Effector memory CD4-positive, alpha-beta T cell (primary cell): ENCODE measurements around the gene SKAP1.

Source experiments
- DNase-seq, 3 donors: peaks; one replicate each; pipeline ENCODE4 v3.0.0-alpha.2; 2020
- H3K27ac ChIP-seq: 2 replicates; pipeline ENCODE4 v1.7.0; 2013; ENCODE audit warnings: mild to moderate bottlenecking, low read length, moderate library complexity; ENCODE audit not compliant: insufficient read depth, poor library complexity, severe bottlenecking
- H3K27me3 ChIP-seq: replicated peaks from 2 replicates; pipeline ENCODE4 v1.7.0; 2013; ENCODE audit warnings: mild to moderate bottlenecking, low read length; ENCODE audit not compliant: insufficient read depth, control insufficient read depth, poor library complexity, severe bottlenecking
- H3K36me3 ChIP-seq: 2 replicates; pipeline ENCODE4 v1.7.0; 2013; ENCODE audit warnings: mild to moderate bottlenecking, low read length, moderate library complexity; ENCODE audit not compliant: control insufficient read depth, insufficient read depth
- H3K4me1 ChIP-seq: 2 replicates; pipeline ENCODE4 v1.7.0; 2013; ENCODE audit warnings: low read length, mild to moderate bottlenecking; ENCODE audit not compliant: control insufficient read depth, insufficient read depth, poor library complexity, severe bottlenecking
- H3K4me3 ChIP-seq: 2 replicates; pipeline ENCODE4 v1.7.0; 2013; ENCODE audit warnings: low read length, low read depth, mild to moderate bottlenecking; ENCODE audit not compliant: insufficient read depth, poor library complexity, severe bottlenecking
- H3K9me3 ChIP-seq: 2 replicates; pipeline ENCODE4 v1.7.0; 2013; ENCODE audit warnings: mild to moderate bottlenecking, low read length, moderate library complexity; ENCODE audit not compliant: control insufficient read depth

SKAP1 gene

DNA sequence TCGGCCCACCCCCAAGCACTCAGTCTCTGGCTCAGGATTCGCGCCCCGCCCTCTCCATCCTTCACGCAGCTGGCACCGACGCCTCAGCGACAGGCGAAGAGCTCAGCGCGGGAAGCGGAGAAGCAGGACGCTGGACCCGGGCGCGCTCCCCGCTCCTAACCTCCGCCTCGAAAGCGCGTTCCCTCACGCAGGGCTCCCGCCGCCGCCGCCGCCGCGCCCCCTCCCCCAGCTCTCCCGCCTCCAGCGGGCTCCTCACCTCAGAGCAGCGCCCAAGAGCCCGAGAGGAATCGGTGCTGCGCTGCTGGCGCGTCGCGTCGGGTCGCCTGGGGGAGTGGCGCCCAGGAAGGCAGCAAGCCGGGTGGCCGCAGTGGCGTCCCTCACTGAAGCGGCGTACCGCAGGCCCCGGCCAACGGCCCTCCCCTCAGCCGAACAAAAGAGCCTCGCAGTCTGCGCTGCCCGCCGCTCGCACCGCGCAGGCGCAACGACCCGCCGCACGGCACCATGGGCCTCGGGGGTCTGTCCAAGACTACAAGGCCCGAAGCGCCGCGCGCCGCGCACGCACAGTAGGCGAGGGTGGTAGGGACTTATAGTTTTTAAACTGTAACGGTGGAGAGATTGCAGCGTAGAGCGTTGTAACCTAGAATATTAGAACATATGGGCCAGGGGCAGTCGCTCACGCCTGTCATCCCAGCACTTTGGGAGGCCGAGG, 328.8 kb downstream of the SKAP1 start, which contains the start of gene CBX1:
Gene CBX1, minus strand, starts transcription at position 467 of the 709 bp plus-strand sequence. CDS start 24,474 bp downstream, outside the sequence.
- Histone ChIP-seq H3K27me3 (no peaks in the 10 kb centered on the region), H3K4me1 (no peaks in the 10 kb centered on the region), H3K27ac (peak within 1 kb of the TSS; percentile 65), H3K4me3 (peak within 1 kb of the TSS; percentile 89), H3K36me3 (no peaks in the 10 kb centered on the region), H3K9me3 (no peaks in the 10 kb centered on the region)
- DNase-seq: peak; percentile 84 to 88 (median 86)

DNA sequence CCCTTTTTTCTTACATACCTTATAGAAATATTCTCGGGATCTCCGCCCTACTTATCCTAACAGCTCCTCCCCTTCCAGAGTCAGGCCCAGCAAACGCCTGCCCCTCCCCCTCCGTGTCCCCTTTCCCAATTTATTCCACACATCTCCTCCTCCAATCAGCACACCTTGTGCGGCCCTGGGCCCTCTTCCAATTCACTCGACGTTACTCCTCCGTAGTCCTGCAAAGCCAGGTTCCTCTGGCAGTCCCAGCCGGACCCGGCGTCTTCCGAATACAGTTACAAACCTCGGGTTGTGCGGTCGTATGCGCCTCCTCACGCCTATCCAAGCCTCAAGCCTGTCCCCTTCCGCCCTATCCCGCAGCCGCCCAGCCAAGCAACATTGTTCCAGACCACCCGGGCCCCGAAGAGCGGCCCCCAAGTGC, 329.4 kb downstream of the SKAP1 start:
- no peaks in the 10 kb centered on the region for H3K27me3 ChIP-seq
- H3K4me1 ChIP-seq: no peaks in the 10 kb centered on the region
- no peak for DNase-seq
- peak overlapping the region; percentile 89 for H3K4me3 ChIP-seq
- H3K9me3 ChIP-seq: no peaks in the 10 kb centered on the region
- H3K27ac ChIP-seq: peak overlapping the region; percentile 65
- no peaks in the 10 kb centered on the region for H3K36me3 ChIP-seq

DNA sequence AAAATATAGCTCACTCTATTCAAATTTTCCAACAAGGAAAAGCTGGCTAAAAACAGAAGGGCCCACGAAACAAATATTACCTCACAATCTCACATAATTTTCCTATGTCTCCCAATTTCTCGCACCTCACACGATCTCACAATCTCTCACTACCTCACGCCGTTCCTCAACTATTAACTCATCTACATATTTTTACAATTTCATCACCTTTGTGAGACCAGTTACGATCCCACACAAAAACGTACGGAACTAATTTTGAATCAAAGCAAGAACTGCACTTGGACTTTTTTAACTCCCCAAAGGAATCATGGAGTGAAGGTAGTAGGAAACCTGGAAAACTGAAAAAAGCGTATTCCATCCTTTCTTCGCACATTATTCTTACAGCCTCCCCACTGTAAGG, 329.9 kb downstream of the SKAP1 start:
- Histone ChIP-seq H3K4me3 (peak overlapping the region; percentile 89), H3K4me1 (no peaks in the 10 kb centered on the region), H3K27ac (no peak overlapping the region), H3K27me3 (no peaks in the 10 kb centered on the region), H3K9me3 (no peaks in the 10 kb centered on the region), H3K36me3 (no peaks in the 10 kb centered on the region)
- no peak for DNase-seq

DNA sequence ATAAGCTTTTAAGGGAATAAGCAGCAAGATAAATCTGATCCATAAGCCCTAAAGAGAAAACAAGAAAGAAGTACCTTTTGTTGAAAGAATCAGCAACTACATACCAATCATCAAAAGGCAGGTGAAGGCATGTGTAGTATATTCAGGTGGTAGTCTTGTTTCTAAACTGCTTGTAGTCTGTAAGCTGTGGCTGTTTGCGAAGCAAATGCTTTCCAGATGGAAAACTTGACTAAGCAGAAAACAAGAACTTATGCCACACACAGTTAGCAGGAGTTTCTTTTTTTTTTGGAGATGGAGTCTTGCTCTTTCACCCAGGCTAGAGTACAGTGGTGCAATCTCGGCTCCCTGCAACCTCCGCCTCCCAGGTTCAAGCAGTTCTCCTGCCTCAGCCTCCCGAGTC, 334.4 kb downstream of the SKAP1 start:
- Histone ChIP-seq H3K4me1 (no peaks in the 10 kb centered on the region), H3K36me3 (no peaks in the 10 kb centered on the region), H3K27ac (no peak overlapping the region), H3K9me3 (no peaks in the 10 kb centered on the region), H3K4me3 (no peak overlapping the region), H3K27me3 (no peaks in the 10 kb centered on the region)
- DNase-seq: no peak

DNA sequence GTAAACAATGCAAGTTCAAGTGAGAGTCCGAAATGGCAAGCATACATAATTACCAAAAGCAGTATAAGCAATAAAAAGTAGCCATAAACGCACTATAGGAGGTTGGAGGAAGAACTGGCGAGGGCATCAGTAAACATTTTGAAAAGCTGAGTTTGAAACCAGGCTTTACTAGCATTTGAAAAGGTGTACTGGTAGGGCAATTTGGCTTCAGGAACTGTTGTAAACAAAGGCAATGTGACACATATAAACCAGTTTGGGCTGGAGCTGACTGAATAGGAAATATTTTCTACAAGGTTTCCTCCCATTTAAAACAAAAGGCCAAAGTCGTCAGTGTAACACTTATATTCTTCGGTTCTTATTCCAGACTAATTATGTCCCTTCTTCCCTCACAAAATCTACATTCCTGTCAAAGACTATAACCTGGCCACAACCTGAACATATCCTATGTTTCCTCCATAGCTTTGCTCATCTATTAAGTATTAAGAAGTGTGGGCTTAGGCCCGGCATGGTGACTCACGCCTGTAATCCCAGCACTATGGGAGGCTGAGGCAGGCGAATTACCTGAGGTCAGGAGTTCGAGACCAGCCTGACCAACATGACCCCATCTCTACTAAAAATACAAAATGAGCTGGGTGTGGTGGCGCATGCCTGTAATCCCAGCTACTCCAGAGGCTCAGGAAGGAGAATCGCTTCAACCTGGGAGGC, 336.5 kb downstream of the SKAP1 start:
- H3K27me3 ChIP-seq: no peaks in the 10 kb centered on the region
- H3K4me1 ChIP-seq: no peaks in the 10 kb centered on the region
- no peak overlapping the region for H3K27ac ChIP-seq
- no peaks in the 10 kb centered on the region for H3K9me3 ChIP-seq
- no peaks in the 10 kb centered on the region for H3K36me3 ChIP-seq
- H3K4me3 ChIP-seq: no peak overlapping the region
- no peak for DNase-seq

DNA sequence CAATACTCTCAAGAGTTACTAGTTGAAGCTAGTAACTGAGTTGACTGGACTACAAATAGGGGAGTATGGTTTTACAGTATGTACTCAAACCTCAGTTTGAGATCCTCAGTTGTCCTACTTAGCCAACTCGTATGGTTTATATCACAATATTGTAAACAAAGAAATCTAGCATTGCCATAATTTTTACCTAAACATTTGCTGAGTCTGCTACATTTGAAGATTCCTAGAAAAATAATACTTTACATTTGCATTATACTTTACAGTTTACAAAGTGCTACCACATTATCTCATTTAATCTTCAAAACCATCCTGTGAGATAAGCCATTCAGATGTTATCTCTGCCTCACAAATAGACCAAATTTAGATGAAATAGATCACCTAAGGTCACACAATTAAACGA, 345.1 kb downstream of the SKAP1 start:
- no peak for DNase-seq
- H3K27me3 ChIP-seq: no peaks in the 10 kb centered on the region
- no peak overlapping the region for H3K27ac ChIP-seq
- no peak overlapping the region for H3K4me3 ChIP-seq
- no peaks in the 10 kb centered on the region for H3K9me3 ChIP-seq
- no peaks in the 10 kb centered on the region for H3K4me1 ChIP-seq
- H3K36me3 ChIP-seq: no peaks in the 10 kb centered on the region
